Mesothelial cell of epicardium (in vitro differentiated cells): ENCODE results near the gene TMEM121. TPM values are rescaled to one million over a fixed set of nuclear protein-coding genes. Genes with fewer than 3 reads are reported as not detected.
"Not testable (repeated sequence)": the region's sequence is repeated elsewhere in the genome, so short reads cannot be mapped to it uniquely, and the experiment has no call there.

Source experiments
- DNase-seq, 2 experiments: peaks; one replicate each; pipeline ENCODE4 v3.0.0; 2021; ENCODE audit warnings: low spot score in 2 of 2; ENCODE audit not compliant: unreplicated experiment in 2 of 2
- H3K27ac Mint-ChIP-seq: 2 replicates; pipeline ENCODE4 v1.8.0; 2021; ENCODE audit warnings: mixed read lengths
- H3K27me3 Mint-ChIP-seq: 2 replicates; pipeline ENCODE4 v1.8.0; 2021; ENCODE audit warnings: low read depth, mixed read lengths
- H3K36me3 Mint-ChIP-seq: 2 replicates; pipeline ENCODE4 v1.8.0; 2021; ENCODE audit warnings: mixed read lengths
- H3K4me1 Mint-ChIP-seq: 2 replicates; pipeline ENCODE4 v1.8.0; 2021; ENCODE audit warnings: mixed read lengths
- H3K4me3 Mint-ChIP-seq: 2 replicates; pipeline ENCODE4 v1.8.0; 2021; ENCODE audit warnings: mild to moderate bottlenecking, moderate library complexity, mixed read lengths
- H3K9me3 Mint-ChIP-seq: 2 replicates; pipeline ENCODE4 v1.8.0; 2021; ENCODE audit warnings: mixed read lengths
- CTCF ChIP-seq: fragments of 200-600 bp; sonication (generic); IDR thresholded peaks from one replicate; pipeline ENCODE4 v1.5.0; 2021; ENCODE audit warnings: antibody characterized with exemption; ENCODE audit not compliant: unreplicated experiment
- total RNA-seq: library from RNA; stranded (reverse); gene quantifications from 3 replicates; pipeline ENCODE4 v1.2.1, GENCODE V29; 2021

TMEM121 gene
- total RNA-seq, 1 donor from 2014 or later = 5.6 TPM

DNA sequence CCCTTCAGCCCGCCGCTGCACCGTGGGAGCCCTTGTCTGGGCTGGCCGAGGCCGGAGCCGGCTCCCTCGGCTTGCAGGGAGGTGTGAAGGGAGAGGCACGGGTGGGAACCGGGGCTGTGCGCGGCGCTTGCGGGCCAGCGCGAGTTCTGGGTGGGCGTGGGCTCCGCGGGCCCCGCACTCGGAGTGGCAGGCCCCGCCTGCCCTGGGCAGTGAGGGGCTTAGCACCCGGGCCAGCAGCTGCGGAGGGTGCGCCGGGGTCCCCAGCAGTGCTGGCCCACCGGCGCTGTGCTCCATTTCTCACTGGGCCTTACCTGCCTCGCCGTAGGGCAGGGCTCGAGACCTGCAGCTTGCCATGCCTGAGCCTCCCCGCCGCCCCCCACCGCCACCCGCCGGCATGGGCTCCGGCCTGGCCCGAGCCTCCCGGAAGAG lies 21.4 kb downstream of the TMEM121 start:
- no peak for DNase-seq
- H3K27me3 Mint-ChIP-seq = no peaks in the 10 kb centered on the region
- no peaks in the 10 kb centered on the region for H3K4me1 Mint-ChIP-seq
- H3K9me3 Mint-ChIP-seq = peaks cover 50% of the 10 kb centered on the region
- no peak overlapping the region for H3K27ac Mint-ChIP-seq
- TF ChIP-seq CTCF = no peak
- H3K36me3 Mint-ChIP-seq = no peaks in the 10 kb centered on the region
- H3K4me3 Mint-ChIP-seq = no peak overlapping the region

DNA sequence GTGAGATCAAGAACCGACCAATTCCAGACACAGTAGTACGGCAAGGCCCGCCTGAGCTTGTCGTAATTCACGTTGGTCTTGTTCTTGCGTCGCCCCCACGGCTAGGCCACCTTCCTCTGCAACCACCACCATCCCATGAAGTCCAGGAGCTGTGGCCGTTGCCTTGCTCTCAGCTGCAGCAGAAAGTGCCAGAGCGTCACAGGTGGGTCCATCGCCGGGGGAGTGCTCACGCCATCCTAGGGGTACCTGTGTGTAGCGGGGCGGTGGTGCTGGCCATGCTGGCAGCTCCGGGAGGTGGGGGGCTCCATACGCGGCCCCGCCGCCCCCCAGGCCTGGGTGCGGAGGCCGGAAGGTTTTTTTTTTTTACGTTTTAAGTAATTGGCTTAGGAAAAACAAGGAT lies 23.1 kb downstream of the TMEM121 start:
- peaks cover 40% of the 10 kb centered on the region for H3K9me3 Mint-ChIP-seq
- H3K4me1 Mint-ChIP-seq = no peaks in the 10 kb centered on the region
- H3K4me3 Mint-ChIP-seq = no peak overlapping the region
- H3K36me3 Mint-ChIP-seq = no peaks in the 10 kb centered on the region
- no peaks in the 10 kb centered on the region for H3K27me3 Mint-ChIP-seq
- no peak overlapping the region for H3K27ac Mint-ChIP-seq
- no peak for TF ChIP-seq CTCF
- DNase-seq = no peak

GRCh38 chr14:105554022-105554421 lies 27.6 kb downstream of the TMEM121 start:
- H3K27me3 Mint-ChIP-seq = no peaks in the 10 kb centered on the region
- H3K4me3 Mint-ChIP-seq = no peak overlapping the region
- peaks cover 51% of the 10 kb centered on the region for H3K9me3 Mint-ChIP-seq
- H3K4me1 Mint-ChIP-seq = no peaks in the 10 kb centered on the region
- no peak overlapping the region for H3K27ac Mint-ChIP-seq
- peaks cover 2% of the 10 kb centered on the region for H3K36me3 Mint-ChIP-seq
- no peak for DNase-seq
- TF ChIP-seq CTCF = no peak

GRCh38 chr14:105554523-105554922 lies 28.1 kb downstream of the TMEM121 start:
- no peak overlapping the region for H3K4me3 Mint-ChIP-seq
- peaks cover 49% of the 10 kb centered on the region for H3K9me3 Mint-ChIP-seq
- no peaks in the 10 kb centered on the region for H3K27me3 Mint-ChIP-seq
- DNase-seq = no peak
- H3K4me1 Mint-ChIP-seq = no peaks in the 10 kb centered on the region
- no peak overlapping the region for H3K27ac Mint-ChIP-seq
- peaks cover 2% of the 10 kb centered on the region for H3K36me3 Mint-ChIP-seq
- TF ChIP-seq CTCF = no peak

- H3K9me3 Mint-ChIP-seq = peaks cover 30% of the 10 kb centered on the region
- H3K4me3 Mint-ChIP-seq, H3K4me1 Mint-ChIP-seq, H3K36me3 Mint-ChIP-seq, H3K27me3 Mint-ChIP-seq, DNase-seq, H3K27ac Mint-ChIP-seq: not testable (repeated sequence)
Measured at GRCh38 chr14:105557671-105558070, 31.3 kb downstream of the TMEM121 start.

GRCh38 chr14:105558449-105559154 lies 32.2 kb downstream of the TMEM121 start:
- H3K27me3 Mint-ChIP-seq = not testable (repeated sequence)

DNA sequence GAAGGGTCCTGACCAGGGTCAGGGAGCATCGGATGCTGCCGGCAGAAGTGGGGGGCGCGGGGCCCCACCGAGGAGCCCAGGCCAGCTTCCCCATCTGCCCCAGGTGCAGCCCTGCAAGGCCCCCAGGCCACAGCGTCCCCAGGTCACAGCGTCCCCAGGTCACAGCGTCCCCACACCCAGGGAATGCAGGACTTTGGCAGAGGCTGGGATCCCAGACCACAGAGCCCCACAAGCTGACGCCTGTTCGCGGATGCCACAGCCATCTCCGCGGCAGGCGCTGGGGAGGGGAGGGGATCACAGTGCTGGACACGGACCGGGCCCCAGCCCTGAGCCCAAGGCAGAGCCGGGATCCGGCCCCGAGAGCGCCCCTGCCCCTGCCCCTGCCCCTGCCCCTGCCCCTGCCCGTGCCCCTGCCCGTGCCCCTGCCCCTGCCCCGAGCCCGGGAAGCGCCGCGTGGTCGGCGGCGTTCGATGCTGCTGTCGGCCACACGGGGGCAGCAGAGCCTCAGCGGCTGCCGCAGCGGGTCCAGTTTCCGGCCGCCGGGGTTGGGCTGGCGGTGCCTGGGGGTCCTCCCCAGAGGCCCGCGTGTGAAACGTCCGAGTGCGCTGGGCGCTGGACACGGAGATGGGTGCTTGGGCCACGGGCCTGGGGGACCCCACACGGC lies 33.1 kb downstream of the TMEM121 start:
- not testable (repeated sequence) for H3K4me3 Mint-ChIP-seq, H3K27ac Mint-ChIP-seq, DNase-seq, H3K27me3 Mint-ChIP-seq, H3K4me1 Mint-ChIP-seq, H3K36me3 Mint-ChIP-seq
- peaks cover 27% of the 10 kb centered on the region for H3K9me3 Mint-ChIP-seq

More at GRCh38 chr14:105558449-105559154, 32.2 kb downstream of the TMEM121 start:
- not testable (repeated sequence) for H3K36me3 Mint-ChIP-seq, H3K4me1 Mint-ChIP-seq, H3K27ac Mint-ChIP-seq, DNase-seq, H3K4me3 Mint-ChIP-seq
- peaks cover 32% of the 10 kb centered on the region for H3K9me3 Mint-ChIP-seq

DNA sequence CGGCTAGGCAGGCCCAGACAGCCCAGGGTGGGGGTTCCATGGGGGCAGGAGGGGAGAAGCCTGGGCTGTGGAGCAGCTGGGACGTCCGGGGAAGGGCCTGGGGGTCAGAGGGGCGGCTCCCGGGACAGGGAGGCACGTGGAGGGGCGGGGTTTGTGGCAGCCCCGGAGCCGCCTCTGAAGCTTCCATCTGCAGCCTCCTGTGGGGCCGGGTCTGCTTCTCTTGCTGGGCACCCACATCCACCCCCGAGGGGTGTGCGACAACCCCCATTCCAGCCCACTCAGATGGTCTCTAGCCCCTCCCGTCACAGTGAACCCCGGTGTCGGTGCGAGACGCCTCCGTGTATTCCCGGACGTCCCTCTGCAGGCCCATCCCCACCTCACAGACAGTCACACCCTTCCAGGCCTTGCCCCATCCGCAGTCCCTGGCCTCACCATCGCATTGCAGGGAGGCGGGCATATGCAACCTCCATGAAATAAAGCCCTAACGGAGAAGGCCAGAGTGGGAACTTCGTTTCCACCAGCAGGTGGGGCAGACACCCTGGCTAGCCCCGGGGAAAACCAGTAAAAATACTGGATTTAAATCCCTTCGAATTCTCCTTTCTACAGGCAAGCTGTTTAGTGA lies 33.8 kb downstream of the TMEM121 start:
- not testable (repeated sequence) for H3K4me3 Mint-ChIP-seq
- H3K9me3 Mint-ChIP-seq = peaks cover 27% of the 10 kb centered on the region

DNA sequence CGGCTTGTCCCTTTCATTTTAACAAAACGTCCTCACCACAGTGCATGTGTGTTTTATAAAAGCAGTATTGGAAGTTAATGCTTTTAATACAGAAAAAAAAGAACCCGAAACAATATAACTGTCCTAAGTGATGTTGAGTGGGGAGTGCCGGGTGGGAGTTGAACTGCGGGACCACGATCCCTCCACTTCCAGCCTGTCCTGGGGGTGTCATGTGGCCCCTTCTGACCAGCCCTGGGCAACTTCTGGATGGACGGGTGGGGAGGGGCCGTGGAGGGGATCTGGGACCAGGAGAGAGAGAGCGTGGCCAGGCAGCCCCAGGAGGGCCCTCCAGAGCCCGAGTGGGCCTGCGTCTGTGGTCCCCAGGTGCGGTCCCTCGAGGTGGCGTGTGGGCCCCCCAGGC lies 35.0 kb downstream of the TMEM121 start:
- not testable (repeated sequence) for H3K27me3 Mint-ChIP-seq, DNase-seq, H3K27ac Mint-ChIP-seq, H3K4me1 Mint-ChIP-seq, H3K4me3 Mint-ChIP-seq, H3K36me3 Mint-ChIP-seq
- peaks cover 19% of the 10 kb centered on the region for H3K9me3 Mint-ChIP-seq

More for the DNA sequence above, 33.8 kb downstream of the TMEM121 start:
- H3K27ac Mint-ChIP-seq, H3K36me3 Mint-ChIP-seq, H3K27me3 Mint-ChIP-seq, H3K4me1 Mint-ChIP-seq, DNase-seq: not testable (repeated sequence)
